GM21717 (cell line): Measurements from ENCODE around the gene SLC27A5.
"Not testable (repeated sequence)": the region's sequence is repeated elsewhere in the genome, so short reads cannot be mapped to it uniquely, and the experiment has no call there.

Experiments
- ATAC-seq: cut with Tn5 transposase; IDR thresholded peaks from one replicate; pipeline ENCODE4 v1.9.1; 2021; ENCODE audit warnings: mild to moderate bottlenecking, moderate library complexity; ENCODE audit not compliant: unreplicated experiment

Gene SLC27A5

DNA sequence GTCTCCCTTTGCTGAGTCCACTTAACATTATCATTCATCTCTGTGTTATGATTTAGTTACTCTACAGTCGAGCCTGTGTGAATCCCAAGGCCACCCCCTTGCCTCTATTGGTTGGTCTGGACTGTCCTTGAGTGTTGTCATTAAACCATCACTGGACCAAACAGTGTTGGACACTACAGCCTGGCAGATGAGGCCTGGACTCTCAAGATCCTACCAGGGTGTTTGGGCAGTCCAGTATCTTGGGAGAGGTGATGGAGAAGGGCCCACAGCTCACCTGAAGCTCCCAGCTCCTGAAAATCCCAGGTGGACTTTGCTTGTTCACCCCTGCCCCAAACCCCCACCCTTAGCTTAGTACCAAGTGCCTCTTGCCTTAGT, 39.3 kb upstream of the SLC27A5 start:
- no peak for ATAC-seq

DNA sequence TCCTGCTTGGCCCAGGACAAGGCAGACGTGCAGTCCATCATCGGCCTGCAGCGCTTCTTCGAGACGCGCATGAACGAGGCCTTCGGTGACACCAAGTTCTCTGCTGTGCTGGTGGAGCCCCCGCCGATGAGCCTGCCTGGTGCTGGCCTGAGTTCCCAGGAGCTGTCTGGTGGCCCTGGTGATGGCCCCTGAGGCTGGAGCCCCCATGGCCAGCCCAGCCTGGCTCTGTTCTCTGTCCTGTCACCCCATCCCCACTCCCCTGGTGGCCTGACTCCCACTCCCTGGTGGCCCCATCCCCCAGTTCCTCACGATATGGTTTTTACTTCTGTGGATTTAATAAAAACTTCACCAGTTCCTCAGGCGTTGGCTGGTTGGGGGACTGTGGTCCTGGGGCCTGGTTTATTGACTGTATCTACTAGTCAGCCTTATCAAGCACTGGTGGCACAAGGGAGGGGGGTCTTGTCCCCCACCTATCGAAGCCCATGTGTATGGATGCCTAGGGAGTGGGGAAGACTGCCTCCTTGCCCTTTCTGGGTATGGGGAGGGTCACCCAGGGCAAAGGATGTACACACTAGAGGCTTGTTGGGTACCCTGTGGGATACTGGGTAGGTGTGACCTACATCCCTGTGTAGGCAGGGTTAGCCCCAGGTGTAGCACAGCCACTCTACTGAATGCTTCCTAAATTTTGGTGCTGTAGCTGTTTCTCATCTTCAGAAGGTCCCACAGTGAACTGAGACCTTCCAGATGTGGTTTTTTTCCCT, 38.8 kb upstream of the SLC27A5 start:
- ATAC-seq, result no peak

DNA sequence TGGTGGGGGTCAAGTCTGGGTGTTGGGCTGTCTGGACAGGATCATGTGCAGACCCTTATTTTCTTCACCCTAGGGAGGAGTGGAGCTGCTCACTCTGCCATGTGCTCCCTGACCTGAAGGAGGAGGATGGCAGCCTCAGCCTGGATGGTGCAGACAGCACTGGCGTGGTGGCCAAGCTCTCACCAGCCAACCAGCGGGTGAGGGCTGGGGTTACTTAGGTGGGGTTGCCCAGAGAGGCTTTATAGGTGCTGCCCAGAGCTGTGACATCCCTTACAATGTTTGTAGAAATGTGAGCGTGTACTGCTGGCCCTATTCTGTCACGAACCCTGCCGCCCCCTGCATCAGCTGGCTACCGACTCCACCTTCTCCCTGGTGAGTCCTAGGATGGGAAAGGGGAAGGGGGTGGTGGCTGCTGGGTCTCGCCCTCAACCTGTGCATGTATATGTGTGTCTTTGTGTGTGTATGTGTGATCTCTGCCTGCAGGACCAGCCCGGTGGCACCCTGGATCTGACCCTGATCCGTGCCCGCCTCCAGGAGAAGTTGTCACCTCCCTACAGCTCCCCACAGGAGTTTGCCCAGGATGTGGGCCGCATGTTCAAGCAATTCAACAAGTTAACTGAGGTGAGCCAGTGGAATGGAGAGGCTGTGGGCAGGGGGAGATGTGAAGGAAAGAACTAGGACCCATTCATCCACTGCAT, 38.0 kb upstream of the SLC27A5 start:
- ATAC-seq, result no peak

DNA sequence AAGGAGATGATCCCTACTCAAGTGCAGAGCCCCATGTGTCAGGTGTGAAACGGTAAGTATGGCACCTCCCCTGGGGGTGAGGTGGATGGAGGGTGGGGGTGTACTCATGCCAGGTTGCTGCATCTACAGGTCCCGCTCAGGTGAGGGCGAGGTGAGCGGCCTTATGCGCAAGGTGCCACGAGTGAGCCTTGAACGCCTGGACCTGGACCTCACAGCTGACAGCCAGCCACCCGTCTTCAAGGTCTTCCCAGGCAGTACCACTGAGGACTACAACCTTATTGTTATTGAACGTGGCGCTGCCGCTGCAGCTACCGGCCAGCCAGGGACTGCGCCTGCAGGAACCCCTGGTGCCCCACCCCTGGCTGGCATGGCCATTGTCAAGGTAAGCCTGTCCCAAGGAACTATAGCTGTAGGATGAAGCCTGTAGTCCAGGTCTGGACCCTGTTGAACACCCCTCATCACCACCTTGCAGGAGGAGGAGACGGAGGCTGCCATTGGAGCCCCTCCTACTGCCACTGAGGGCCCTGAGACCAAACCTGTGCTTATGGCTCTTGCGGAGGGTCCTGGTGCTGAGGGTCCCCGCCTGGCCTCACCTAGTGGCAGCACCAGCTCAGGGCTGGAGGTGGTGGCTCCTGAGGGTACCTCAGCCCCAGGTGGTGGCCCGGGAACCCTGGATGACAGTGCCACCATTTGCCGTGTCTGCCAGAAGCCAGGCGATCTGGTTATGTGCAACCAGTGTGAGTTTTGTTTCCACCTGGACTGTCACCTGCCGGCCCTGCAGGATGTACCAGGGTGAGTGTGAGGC, 37.3 kb upstream of the SLC27A5 start:
- ATAC-seq, result no peak

DNA sequence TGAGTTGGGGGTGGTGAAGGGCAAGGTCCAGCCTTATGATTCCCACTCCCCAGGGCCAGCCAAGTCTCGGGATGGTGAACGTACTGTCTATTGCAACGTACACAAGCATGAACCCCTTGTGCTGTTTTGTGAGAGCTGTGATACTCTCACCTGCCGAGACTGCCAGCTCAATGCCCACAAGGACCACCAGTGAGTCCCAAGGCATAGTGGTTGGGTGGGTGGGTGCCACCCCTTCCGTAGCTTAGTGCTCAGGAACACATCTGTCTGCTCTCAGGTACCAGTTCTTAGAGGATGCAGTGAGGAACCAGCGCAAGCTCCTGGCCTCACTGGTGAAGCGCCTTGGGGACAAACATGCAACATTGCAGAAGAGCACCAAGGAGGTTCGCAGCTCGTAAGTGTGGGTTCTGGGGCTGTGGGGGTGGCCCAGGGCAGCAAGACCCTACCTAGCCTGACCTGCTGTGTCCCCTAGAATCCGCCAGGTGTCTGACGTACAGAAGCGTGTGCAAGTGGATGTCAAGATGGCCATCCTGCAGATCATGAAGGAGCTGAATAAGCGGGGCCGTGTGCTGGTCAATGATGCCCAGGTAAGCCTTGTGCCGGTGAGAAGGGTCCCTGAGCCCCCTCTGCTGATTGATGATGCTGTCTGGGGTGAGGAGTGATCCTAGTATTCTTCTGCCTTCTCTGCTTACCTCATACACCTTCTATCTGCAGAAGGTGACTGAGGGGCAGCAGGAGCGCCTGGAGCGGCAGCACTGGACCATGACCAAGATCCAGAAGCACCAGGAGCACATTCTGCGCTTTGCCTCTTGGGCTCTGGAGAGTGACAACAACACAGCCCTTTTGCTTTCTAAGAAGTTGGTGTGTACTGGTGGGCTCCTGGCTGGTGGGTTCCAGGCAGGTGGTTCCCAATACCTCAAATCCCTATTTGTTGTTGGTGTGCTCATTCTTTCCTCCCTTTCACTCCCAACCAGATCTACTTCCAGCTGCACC, 35.8 kb upstream of the SLC27A5 start:
- no peak for ATAC-seq

DNA sequence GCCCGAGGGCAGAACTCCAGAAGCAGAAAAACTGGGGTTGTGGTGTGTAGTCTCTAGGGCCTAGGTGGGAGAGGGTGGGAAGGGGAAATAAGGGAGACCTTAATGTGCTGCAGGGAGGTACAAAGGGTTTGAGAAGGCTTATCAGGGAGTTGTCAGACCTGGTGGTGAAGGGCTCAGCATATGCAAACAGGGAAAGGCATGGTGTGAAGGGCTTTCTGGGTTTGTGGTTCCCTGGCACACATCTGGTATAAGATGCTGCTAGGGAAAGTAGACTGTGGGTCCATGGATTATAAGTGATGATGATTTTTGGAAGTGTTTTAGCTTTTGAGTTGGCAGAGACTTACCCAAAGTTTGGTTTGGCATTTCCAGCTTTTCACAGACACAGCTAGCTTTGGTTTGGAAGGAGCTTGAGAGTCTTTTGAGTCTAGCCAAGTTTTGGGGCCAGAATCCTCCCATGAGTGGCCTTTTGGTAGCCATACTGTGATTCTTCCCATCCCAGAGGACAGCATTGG, 34.3 kb upstream of the SLC27A5 start:
- no peak for ATAC-seq

DNA sequence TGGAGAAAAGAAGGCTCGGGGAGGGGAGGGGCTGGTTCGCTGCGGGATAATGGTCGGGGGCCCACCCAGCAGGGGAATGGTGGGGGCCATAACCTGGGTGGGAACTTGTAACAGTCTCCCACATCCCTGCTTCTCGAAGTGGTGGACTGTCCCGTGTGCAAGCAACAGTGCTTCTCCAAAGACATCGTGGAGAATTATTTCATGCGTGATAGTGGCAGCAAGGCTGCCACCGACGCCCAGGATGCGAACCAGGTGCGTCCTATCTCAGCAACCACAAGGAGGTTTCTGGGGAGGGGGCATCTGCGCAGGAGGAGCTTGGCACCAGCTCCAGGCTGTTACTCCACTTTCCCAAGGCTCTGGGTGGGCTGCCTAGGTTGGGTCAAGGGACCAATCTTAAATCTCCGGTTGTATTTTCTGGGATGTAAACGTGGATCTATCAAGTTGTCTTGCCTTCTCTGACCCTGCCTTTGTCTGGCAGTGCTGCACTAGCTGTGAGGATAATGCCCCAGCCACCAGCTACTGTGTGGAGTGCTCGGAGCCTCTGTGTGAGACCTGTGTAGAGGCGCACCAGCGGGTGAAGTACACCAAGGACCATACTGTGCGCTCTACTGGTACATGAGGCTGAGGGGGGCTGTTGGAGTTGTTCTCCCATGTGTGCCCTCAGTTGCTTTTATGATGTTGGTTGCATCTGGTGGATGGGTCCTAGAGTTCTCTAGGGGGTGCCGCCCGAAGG, 33.7 kb upstream of the SLC27A5 start:
- ATAC-seq, result no peak

DNA sequence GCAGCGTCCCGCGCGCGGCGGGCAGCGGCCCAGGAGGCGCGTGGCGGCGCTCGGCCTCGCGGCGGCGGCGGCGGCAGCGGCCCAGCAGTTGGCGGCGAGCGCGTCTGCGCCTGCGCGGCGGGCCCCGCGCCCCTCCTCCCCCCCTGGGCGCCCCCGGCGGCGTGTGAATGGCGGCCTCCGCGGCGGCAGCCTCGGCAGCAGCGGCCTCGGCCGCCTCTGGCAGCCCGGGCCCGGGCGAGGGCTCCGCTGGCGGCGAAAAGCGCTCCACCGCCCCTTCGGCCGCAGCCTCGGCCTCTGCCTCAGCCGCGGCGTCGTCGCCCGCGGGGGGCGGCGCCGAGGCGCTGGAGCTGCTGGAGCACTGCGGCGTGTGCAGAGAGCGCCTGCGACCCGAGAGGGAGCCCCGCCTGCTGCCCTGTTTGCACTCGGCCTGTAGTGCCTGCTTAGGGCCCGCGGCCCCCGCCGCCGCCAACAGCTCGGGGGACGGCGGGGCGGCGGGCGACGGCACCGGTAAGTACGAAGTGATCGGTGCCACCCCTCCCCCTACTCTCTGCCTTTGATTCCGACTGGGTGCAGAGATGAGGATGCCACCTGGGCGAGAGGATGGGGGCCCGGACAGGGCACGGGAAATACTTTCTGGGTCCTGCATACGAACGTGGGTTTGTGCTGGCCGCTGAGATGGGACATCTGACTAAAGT, 32.9 kb upstream of the SLC27A5 start:
- peak; percentile 35 for ATAC-seq

DNA sequence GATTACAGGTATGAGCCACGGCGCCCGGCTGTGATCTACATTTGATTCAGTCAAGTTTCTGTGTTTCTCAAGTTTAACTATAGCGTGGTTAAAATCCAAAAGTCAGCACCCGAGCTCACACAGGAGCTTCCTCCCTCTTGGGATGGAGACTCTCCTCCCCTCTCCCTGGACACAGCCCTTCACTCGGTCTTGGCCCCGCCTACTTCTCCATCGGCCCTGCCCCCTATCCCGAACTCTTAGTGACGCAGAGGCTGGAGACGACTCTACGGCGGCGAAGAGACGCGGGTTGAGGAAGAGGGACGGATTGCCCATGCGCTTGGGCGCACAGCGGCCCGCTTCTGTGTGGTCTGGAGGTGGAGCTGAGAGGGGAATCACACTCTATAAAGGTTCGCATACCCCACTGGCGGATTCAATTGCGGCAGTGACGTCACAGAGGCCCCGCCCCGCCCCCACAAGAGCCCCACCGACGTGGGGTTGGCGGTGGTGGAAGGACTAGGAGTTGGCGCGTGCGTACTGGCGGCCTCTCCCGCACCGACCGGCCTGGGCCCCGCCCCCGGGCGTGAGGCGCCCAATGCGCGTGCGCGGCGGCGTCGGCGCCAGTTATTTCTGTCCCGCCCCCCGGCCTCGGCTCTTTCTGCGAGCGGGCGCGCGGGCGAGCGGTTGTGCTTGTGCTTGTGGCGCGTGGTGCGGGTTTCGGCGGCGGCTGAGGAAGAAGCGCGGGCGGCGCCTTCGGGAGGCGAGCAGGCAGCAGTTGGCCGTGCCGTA, 32.2 kb upstream of the SLC27A5 start, which contains the start of gene TRIM28:
TSS of gene TRIM28 (plus strand) at position 239 of the 765 bp plus-strand sequence. CDS start 694 bp downstream, outside the sequence.
- peak; percentile 78 for ATAC-seq

DNA sequence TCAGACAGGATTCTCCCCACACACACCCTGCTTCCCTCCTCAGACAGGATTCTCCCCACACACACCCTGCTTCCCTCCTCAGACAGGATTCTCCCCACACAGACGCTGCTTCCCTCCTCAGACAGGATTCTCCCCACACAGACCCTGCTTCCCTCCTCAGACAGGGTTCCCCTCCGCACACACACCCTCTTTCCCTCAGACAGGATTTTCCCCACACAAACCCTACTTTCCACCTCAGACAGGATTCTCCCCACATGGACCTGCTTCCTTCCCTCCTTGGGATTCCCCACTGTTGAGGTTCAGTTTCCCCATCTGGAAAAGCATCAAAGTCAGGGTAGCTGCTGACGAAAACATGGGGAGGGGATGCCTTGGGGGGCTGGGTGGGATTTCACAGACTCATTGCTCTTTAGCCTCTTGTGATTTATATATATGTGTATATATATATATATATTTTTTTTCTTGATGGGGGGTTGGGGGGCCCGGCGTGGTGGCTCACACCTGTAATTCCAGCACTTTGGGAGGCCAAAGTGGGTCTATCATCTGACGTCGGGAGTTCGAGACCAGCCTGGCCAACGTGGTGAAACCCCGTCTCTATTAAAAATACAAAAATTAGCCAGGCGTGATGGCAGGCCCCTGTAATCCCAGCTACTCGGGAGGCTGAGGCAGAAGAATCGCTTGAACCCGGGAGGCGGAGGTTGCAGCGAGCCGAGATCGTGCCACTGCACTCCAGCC, 31.0 kb upstream of the SLC27A5 start:
- not testable (repeated sequence) for ATAC-seq

DNA sequence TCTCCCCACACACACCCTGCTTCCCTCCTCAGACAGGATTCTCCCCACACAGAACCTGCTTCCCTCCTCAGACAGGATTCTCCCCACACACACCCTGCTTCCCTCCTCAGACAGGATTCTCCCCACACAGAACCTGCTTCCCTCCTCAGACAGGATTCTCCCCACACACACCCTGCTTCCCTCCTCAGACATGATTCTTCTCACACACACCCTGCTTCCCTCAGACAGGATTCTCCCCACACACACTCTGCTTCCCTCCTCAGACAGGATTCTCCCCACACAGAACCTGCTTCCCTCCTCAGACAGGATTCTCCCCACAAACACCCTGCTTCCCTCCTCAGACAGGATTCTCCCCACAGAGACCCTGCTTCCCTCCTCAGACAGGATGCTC, 27.4 kb upstream of the SLC27A5 start:
- not testable (repeated sequence) for ATAC-seq

DNA sequence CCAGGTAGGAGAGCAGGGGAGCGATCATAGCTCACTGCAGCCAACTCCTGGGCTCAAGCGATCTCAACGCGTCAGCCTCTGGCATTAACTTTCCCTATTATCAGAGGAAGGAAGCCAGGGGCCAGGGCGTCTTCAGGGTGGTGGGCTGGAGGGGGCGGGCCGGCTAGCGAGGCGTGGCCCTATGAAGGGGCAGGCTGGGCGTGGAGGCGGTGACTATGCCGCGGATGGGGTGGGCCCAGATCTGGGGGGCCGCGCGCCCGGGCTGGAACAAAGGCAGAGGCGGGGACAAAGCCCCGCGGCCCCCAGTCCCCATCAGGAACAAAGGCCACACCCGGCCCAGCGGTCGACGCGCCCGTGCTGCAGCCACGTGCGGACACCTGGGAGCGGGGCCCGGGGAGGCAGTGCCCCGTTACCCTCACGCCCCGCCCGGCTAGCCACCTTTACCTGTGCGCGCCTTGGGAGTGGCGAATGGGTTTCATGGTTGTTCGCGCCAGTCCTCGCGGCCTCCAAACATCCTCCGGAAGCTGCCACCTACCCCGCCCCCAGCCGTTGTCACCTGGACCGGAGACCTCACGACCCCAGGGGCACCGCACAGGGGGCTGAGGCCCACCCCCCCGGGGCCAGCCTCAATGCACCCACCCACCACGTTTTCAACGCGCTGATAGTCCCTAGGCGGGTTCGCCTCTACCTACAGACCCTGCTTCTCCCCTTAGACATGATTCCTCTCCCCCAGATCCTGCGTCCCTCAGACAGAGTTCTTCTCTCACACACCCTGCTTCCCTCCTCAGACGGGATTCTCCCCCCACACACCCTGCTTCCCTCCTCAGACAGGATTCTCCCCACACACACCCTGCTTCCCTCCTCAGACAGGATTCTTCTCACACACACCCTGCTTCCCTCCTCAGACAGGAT, 26.7 kb upstream of the SLC27A5 start:
- no peak for ATAC-seq

DNA sequence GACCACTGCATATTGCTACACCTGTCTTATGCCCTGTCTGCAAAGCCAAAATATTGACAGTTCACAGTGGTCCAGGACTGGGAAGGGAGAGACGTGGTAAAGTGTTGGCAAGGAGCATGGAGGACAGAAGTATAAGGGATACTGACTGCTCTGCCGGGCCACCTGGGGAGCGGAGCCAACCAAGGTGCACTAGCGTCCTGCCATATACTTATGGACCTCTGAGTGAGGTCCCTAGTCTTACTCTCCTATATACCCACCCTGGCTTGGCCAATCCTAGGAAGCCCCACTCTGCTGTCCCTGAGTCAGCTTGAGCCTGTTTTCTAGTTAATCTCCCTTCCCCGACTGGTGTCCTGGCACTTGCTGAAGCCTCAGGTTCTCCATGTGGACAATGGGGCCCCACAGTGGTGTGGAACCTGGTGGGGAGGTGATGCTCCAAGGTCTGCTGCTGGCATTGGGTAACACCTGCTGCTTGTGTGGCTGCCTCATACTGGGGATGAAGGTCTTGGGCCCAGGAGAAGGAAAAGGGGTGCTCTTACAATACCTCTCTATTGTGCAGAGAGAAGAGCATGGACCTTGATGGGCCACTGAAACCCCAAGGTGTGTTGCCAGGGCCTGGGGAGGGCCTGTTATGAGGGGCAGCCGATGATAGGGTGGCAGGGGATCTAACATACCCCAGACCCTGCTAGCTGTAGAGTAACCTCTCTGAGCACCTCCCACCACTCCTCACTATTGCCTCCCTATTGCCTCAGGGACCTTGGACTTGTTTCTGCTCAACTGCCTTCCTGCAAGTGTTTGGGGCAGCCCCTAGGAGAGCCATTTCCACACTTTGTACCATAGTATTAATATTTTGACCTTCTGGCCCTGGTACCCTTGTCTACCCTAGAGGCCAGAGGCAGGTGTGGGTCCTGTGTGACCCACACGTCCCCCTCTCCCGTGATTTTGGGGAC, 25.3 kb upstream of the SLC27A5 start:
- no peak for ATAC-seq

DNA sequence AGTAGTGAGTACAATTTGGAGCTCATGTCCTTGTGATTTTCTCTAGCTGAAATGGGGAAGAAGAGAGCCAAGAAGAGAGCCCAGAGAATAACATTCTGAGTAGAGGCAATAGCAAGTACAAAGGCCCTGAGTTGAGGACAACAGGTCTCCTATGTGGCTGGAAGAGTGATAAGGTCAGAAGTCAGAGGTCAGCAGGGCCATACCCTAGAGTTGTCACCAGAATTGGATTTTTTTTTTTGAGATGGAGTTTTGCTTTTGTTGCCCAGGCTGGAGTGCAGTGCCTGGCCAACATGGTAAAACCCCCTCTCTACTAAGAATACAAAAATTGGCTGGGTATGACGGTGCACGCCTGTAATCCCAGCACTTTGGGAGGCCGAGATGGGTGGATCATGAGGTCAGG, 24.1 kb upstream of the SLC27A5 start:
- no peak for ATAC-seq
